ENCODE data around the gene INPP5K.
A peak's percentile ranks its signal among the peaks of the same experiment; 100 is the strongest.

DNA sequence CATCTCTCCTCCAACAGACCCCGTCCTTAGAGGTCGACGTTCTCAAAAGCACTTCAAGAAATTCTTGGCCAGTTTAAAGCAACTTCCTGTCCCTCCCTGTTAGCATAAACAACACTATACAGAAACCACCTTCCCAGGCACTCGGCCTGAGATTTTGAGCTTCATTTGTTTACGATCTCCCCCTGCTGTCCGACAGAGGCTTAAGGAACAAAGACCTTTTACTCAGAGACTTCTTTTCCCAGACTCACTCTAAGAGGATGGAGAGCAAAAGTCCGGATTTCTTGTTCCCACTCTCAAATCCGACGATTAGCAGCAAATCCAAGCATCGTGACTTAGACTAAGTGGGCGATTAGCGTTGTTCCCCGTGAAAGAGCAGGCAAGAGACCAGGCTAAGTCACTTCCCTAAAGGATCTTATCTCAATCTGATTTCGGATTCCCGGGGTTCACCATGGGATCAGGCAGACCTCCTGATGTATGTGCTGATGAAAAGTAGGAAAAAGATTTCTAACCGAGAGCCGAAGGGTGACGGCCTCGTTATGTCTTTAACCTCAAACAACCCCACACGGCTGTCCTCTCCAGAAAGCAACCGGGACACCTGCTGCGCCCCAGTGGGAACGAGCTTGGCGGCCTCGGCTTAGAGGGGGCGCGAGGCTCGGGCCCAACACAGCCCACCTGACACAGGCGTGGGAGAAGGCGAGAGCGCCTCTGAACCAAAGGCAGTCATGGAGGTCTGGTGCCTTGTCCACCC lies 598 bp downstream of the INPP5K start:
- TF ChIP-seq POLR2A (IDR thresholded peaks at IDR 0.05): no peak
- peak; percentile 36 to 69 (median 67) for TF ChIP-seq CTCF (IDR thresholded peaks at IDR 0.05 in 4 of 5, conservative IDR thresholded peaks at IDR 0.05 in 1 of 5)
